SK-N-SH treated with all-trans-retinoic acid at 6 μM for 48 hours (cell line): ENCODE results near the gene FLT1.

Experiments used
- ARNTL ChIP-seq: fragments of 450-650 bp; formaldehyde crosslinking; IDR thresholded peaks from 2 replicates; pipeline ENCODE4 v1.5.0; 2020; ENCODE audit warnings: low read depth, mild to moderate bottlenecking, moderate library complexity, borderline replicate concordance
- CSDC2 ChIP-seq: fragments of 250-450 bp; sonication (Bioruptor Pico); IDR thresholded peaks from 2 replicates; pipeline ENCODE4 v1.5.0; 2020; ENCODE audit warnings: mild to moderate bottlenecking, moderate library complexity
- CSRNP3 ChIP-seq: fragments of 250-450 bp; sonication (Bioruptor Pico); IDR thresholded peaks from 2 replicates; pipeline ENCODE4 v1.5.1; 2021; ENCODE audit warnings: mild to moderate bottlenecking, moderate library complexity
- ESRRG ChIP-seq: fragments of 250-450 bp; sonication (Bioruptor Pico); IDR thresholded peaks from 2 replicates; pipeline ENCODE4 v1.6.1; 2021; ENCODE audit warnings: mild to moderate bottlenecking
- OSR1 ChIP-seq: fragments of 250-450 bp; sonication (Bioruptor Pico); IDR thresholded peaks from 2 replicates; pipeline ENCODE4 v1.8.0; 2022; ENCODE audit warnings: moderate library complexity, mild to moderate bottlenecking, inconsistent platforms
- PATZ1 ChIP-seq: fragments of 250-450 bp; sonication (Bioruptor Pico); IDR thresholded peaks from 2 replicates; pipeline ENCODE4 v1.8.0; 2020; ENCODE audit warnings: mild to moderate bottlenecking, moderate library complexity, borderline replicate concordance
- POU6F1 ChIP-seq: fragments of 250-450 bp; sonication (Bioruptor Pico); IDR thresholded peaks from 2 replicates; pipeline ENCODE4 v1.8.0; 2021; ENCODE audit warnings: low read depth, mild to moderate bottlenecking, moderate library complexity, borderline replicate concordance
- RARB ChIP-seq: fragments of 250-450 bp; sonication (Bioruptor Pico); IDR thresholded peaks from 2 replicates; pipeline ENCODE4 v1.8.0; 2021; ENCODE audit warnings: mild to moderate bottlenecking, moderate library complexity
- TOX ChIP-seq: fragments of 250-450 bp; sonication (Bioruptor Pico); IDR thresholded peaks from 2 replicates; pipeline ENCODE4 v1.8.0; 2021; ENCODE audit warnings: mild to moderate bottlenecking, moderate library complexity, borderline replicate concordance
- ZFP30 ChIP-seq: fragments of 450-650 bp; formaldehyde crosslinking; IDR thresholded peaks from 2 replicates; pipeline ENCODE4 v1.5.0; 2022; ENCODE audit warnings: mild to moderate bottlenecking, moderate library complexity
- TF ChIP-seq, protein P1 (sequence below): fragments of 250-450 bp; sonication (Bioruptor Pico); IDR thresholded peaks from 2 replicates; pipeline ENCODE4 v1.5.1; 2020; ENCODE audit warnings: low read depth, mild to moderate bottlenecking, moderate library complexity

DNA sequence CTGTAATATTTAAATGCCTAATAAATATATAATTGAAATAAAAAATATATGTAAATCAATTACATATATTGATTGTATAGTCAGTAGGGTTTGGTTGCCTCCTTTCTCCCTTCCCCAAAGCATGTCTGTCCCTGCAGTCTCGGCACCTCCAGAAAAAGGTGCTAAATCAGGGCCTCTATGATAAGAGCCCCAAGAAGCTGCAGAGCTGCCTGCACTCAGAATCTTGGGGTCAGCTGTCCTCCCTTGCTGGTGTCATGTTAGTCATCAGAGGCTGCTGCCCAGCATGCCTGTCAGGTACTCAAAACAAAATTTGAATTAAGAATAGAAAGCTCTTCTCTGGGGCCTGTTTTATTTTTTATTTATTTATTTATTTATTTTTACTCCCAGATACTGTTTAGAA lies 9.8 kb downstream of the FLT1 start:
- TF ChIP-seq ZFP30 (CRISPR knock-in tag) (no peak), RARB (no peak), CSDC2 (CRISPR knock-in tag) (no peak), TOX (CRISPR knock-in tag) (no peak), PATZ1 (no peak), CSRNP3 (no peak), ESRRG (CRISPR knock-in tag) (no peak), OSR1 (no peak), ARNTL (CRISPR knock-in tag) (no peak), POU6F1 (CRISPR knock-in tag) (no peak)
- TF ChIP-seq, protein P1, sequence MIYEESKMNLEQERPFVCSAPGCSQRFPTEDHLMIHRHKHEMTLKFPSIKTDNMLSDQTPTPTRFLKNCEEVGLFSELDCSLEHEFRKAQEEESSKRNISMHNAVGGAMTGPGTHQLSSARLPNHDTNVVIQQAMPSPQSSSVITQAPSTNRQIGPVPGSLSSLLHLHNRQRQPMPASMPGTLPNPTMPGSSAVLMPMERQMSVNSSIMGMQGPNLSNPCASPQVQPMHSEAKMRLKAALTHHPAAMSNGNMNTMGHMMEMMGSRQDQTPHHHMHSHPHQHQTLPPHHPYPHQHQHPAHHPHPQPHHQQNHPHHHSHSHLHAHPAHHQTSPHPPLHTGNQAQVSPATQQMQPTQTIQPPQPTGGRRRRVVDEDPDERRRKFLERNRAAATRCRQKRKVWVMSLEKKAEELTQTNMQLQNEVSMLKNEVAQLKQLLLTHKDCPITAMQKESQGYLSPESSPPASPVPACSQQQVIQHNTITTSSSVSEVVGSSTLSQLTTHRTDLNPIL (CRISPR knock-in tag) = no peak
